GM18526 (cell line): ENCODE results near the gene ZP1.

Source experiments
- POLR2A ChIP-seq: IDR thresholded peaks from 3 replicates; pipeline ENCODE4 v1.6.1; 2011; ENCODE audit not compliant: insufficient read length; ENCODE audit errors: extremely low read depth

ZP1 gene

GRCh38 chr11:60875366-60876167 lies 8.2 kb downstream of the ZP1 start:
- TF ChIP-seq POLR2A: no peak

DNA sequence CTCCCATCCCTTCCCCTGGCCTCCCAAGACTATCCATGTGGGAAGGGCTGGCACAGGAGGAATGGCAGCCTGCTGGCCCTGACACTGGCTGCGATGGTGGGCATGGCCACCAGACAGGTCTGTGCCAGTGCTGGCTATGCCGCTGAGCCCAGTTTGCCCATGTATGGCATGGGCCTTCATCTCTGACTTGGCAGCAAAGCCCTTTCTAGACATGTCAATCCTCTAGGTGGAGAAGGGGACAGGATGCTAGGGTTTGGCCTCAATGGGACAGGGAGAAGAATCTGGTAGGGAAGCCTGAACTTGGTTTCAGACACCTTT lies 8.8 kb downstream of the ZP1 start:
- TF ChIP-seq POLR2A: no peak

GRCh38 chr11:60878245-60879101 lies 11.1 kb downstream of the ZP1 start:
- no peak for TF ChIP-seq POLR2A

DNA sequence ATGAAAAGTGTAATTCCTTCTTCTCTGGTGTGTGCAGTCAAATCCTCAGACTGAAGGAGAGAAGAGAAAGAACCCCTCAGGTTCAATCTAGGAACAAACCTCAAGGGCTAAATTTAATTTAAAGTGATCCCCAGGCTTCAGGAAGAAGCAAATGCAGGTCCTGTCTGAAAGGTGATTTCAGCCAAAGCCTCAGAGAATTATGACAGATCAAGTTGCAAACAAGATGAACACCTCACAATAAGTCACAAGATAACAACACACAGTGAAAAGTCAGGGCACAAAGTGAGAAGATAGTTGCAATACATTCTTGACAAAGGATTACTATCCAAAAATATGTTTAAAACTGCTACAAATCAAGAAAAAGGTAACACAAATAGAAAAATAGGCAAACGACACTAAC lies 11.8 kb downstream of the ZP1 start:
- TF ChIP-seq POLR2A: no peak

- TF ChIP-seq POLR2A: no peak
Measured at GRCh38 chr11:60879971-60880588, 12.7 kb downstream of the ZP1 start.

GRCh38 chr11:60880643-60881282 lies 13.4 kb downstream of the ZP1 start:
- TF ChIP-seq POLR2A: no peak

- TF ChIP-seq POLR2A: no peak
Measured at GRCh38 chr11:60887556-60887955, 20.2 kb downstream of the ZP1 start.

DNA sequence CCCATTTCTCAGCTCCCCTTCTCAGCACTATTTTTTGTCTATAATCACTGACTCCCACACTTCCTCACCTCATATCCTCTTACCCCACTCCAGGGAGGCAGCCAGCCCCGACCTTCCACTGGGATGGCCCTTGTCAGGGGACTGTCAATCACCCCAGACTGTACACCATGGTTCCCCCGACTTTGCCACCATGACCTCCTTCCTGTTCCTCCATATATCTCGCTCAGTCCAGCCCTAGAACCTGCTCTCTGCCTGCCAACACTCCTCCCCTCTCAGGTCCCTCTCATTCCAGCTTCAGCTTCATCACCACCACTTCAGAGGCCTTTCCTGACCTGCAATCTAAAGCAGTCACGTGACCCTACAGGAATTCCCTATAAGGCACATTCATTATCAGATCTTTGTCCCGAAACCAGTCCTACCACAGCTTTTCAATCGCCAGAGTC lies 22.5 kb downstream of the ZP1 start:
- TF ChIP-seq POLR2A: no peak

- TF ChIP-seq POLR2A: no peak
Measured at GRCh38 chr11:60890696-60891095, 23.4 kb downstream of the ZP1 start.

DNA sequence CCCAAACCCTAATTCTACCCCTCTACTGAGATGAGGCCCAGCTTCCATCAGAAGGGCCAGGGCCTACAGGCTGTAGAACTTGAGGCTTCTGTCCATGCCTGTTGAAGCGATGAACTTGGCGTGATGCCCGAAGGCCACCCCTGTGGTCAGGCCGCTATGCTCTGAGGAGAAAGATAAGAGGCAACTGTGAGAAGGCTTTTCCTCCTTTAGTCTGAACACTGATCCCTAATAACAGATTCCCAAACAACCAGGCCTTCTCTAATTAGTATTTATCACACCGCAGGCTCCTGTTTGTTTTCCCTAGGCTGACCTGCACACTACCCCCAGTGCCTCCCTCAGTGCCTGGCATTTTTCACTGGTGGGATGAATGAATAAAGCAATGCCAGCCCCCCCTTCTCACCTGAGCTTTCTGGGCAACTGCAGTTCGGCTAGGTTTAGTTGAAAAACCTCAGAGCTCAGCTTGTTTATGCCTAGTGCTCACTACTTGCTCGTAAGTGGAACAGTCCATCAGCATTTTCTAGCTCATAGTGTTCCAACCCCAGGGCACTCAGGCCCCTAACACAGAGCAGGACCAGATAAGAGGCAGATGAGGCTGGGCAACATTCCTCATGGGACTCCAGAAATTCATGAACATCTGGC lies 23.9 kb downstream of the ZP1 start:
- no peak for TF ChIP-seq POLR2A

GRCh38 chr11:60895687-60896086 lies 28.3 kb downstream of the ZP1 start:
- TF ChIP-seq POLR2A: no peak

DNA sequence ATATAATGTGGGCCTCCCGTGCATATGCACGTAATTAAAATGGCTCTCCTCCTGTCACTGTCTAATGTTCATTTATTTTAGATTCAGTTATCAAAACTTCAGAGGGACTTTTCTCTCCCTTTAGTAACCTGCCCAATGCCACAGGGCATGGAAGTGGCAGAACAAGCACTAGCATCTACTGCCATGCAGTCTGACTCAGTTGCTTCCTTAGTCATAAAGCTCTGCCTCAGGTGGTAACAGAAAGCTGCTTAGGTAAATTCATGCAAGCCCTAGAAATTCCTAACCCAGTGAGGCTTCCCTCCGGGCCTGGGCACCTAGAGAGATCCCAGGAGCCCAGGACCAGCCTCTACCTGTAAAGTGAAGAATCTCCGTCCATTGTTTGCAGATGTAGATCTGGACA lies 30.2 kb downstream of the ZP1 start:
- no peak for TF ChIP-seq POLR2A

- TF ChIP-seq POLR2A: no peak
Measured at GRCh38 chr11:60899046-60899936, 31.9 kb downstream of the ZP1 start.

DNA sequence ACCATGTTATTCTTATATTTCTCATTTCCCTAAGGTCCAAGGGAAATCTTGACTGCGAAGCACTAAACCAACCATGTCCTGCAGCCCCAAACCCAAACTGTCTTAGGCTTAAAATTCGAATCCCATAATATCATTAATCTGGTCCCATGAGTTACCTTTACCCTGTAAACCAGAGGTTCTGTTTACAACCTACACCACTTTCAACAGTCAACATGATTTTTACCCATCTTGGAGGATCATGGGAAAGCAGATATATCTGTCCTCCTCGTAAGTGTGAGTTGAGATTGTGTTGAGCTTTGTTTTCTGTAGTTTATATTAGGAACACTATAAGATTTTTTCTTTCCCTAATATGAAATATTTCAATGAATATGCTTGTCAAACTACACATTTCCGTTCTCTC lies 32.6 kb downstream of the ZP1 start:
- no peak for TF ChIP-seq POLR2A
